Tibial nerve (tissue), 4 donors: ENCODE data around the gene NMBR. TPM values are rescaled to one million over a fixed set of nuclear protein-coding genes. Genes with fewer than 3 reads are reported as not detected.

Experiments
- DNase-seq, 2 donors: peaks; one replicate each; pipeline ENCODE4 v3.0.0-alpha.2; 2019; ENCODE audit warnings: low spot score in 2 of 2
- H3K27ac ChIP-seq, 4 donors: fragments of 200-600 bp; sonication (generic) in 3 of 4; one replicate each; pipeline ENCODE4 v1.5.1; 2017 to 2019; ENCODE audit warnings: mild to moderate bottlenecking in 1 of 4
- H3K27me3 ChIP-seq, 2 donors: fragments of 200-600 bp; sonication (generic) in 1 of 2; one replicate each; pipeline versions ENCODE4 v1.5.1 to v1.6.0; 2017 to 2019
- H3K36me3 ChIP-seq, 3 donors: fragments of 200-600 bp; sonication (generic); one replicate each; pipeline ENCODE4 v1.5.1; 2018 to 2019
- H3K4me1 ChIP-seq, 4 donors: fragments of 200-600 bp; sonication (generic) in 3 of 4; one replicate each; pipeline ENCODE4 v1.5.1; 2017 to 2019
- H3K4me3 ChIP-seq, 4 donors: fragments of 200-600 bp; sonication (generic) in 3 of 4; one replicate each; pipeline ENCODE4 v1.5.1; 2017 to 2019; ENCODE audit warnings: mild to moderate bottlenecking in 1 of 4, moderate library complexity in 1 of 4
- H3K9me3 ChIP-seq, 4 donors: fragments of 200-600 bp; sonication (generic) in 3 of 4; one replicate each; pipeline ENCODE4 v1.5.1; 2017 to 2019
- EP300 ChIP-seq, 2 donors: sonication (generic); formaldehyde crosslinking; IDR thresholded peaks; one replicate each; pipeline ENCODE4 v1.6.1; 2017; ENCODE audit warnings: antibody characterized with exemption in 2 of 2, mild to moderate bottlenecking in 1 of 2
- POLR2A ChIP-seq, 2 donors: fragments of 450-650 bp; IDR thresholded peaks; one replicate each; pipeline ENCODE4 v1.6.1; 2017; ENCODE audit warnings: antibody characterized with exemption in 2 of 2, mild to moderate bottlenecking in 2 of 2, moderate library complexity in 2 of 2
- WGBS, 2 donors: methylation state at CpG; one replicate each; pipeline ENCODE4 v1.1.5; 2018; 5-methylcytosine and 5-hydroxymethylcytosine counted together
- total RNA-seq, 4 donors: library from RNA; depleted of rRNA; stranded (reverse); fragments of >200 nt; gene quantifications; one replicate each; pipeline ENCODE4 v1.1.0, GENCODE V29; 2016
- TF ChIP-seq, protein P1 (sequence below), 5 experiments: fragments of 200-600 bp in 3 of 5; fragments of 450-650 bp in 2 of 5; sonication (generic) in 3 of 5; IDR thresholded peaks; one replicate each; pipeline ENCODE4 v1.5.1; 2016 to 2019; ENCODE audit warnings: antibody characterized with exemption in 5 of 5, mild to moderate bottlenecking in 3 of 5, moderate library complexity in 2 of 5

NMBR gene
- total RNA-seq, result 1 to 10 TPM in 1 of 4 donors, not detected in 3; 1.1 TPM

GRCh38 chr6:142146828-142147662 is at the start of gene NMBR, which contains the start of gene VTA1:
NMBR (minus strand) TSS chr6:142147122; CDS start chr6:142088658, 58,464 bp downstream.
VTA1 (plus strand) TSS chr6:142147263; CDS start chr6:142147288, 25 bp downstream.
- peak; percentile 91 to 97 for DNase-seq
- TF ChIP-seq, protein P1, sequence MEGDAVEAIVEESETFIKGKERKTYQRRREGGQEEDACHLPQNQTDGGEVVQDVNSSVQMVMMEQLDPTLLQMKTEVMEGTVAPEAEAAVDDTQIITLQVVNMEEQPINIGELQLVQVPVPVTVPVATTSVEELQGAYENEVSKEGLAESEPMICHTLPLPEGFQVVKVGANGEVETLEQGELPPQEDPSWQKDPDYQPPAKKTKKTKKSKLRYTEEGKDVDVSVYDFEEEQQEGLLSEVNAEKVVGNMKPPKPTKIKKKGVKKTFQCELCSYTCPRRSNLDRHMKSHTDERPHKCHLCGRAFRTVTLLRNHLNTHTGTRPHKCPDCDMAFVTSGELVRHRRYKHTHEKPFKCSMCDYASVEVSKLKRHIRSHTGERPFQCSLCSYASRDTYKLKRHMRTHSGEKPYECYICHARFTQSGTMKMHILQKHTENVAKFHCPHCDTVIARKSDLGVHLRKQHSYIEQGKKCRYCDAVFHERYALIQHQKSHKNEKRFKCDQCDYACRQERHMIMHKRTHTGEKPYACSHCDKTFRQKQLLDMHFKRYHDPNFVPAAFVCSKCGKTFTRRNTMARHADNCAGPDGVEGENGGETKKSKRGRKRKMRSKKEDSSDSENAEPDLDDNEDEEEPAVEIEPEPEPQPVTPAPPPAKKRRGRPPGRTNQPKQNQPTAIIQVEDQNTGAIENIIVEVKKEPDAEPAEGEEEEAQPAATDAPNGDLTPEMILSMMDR (IDR thresholded peaks at IDR 0.05), result peak; percentile 73 to 95 (median 89)
- peak; percentile 90 to 98 for TF ChIP-seq EP300 (IDR thresholded peaks at IDR 0.05)
- TF ChIP-seq POLR2A (IDR thresholded peaks at IDR 0.05), result peak in 1 of 2 donors; percentile 45
- WGBS, 2 donors, result 1% methylated on average over 38 of the region's 38 CpGs
- Histone ChIP-seq H3K27me3 (no peaks in the 10 kb centered on the region), H3K27ac (peak within 1 kb of the TSS; percentile 37 to 82 (median 74)), H3K36me3 (no peaks in the 10 kb centered on the region), H3K9me3 (no peaks in the 10 kb centered on the region), H3K4me3 (peak within 1 kb of the TSS; percentile 68 to 97 (median 86)), H3K4me1 (peaks cover 0 to 41% (median 20%) of the 10 kb centered on the region in 4 donors)

DNA sequence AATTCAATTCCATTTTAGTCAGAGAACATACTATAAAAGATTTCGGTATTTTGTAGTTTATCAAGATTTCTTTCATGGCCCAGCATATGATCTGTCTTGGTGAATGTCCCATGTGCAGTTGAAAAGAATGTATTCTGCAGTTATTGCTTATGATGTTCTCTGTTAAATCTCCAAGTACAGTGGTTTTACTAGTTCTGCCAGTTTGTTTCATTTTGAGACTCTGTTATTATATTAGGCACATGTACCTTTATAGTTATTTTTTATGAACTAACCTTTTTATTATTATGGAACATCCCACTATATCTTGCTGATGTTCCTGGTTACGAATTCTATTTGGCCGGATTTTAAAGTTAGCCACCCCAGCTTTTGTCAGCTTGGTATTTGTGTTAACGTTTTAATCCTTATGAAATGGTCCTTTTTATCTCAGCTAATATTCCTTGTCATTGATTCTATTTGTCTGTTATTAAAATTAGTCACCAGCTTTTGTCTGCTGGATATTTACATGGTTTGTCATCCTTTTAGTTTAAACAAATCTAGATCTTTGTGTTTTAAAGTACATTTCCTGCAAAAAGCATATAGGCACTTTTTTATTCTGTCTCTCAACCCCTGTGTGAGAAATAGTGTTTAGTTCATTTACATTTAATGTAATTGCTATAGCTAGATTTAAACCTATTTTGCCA is 49.1 kb upstream of the NMBR start:
- Histone ChIP-seq H3K27me3 (no peaks in the 10 kb centered on the region), H3K4me3 (no peak overlapping the region), H3K27ac (no peak overlapping the region), H3K9me3 (no peaks in the 10 kb centered on the region), H3K4me1 (peaks cover 0 to 8% (median 0%) of the 10 kb centered on the region in 4 donors), H3K36me3 (peaks cover 0 to 23% (median 0%) of the 10 kb centered on the region in 3 donors)
- no peak for DNase-seq
- no peak for TF ChIP-seq EP300 (IDR thresholded peaks at IDR 0.05)
- no peak for TF ChIP-seq POLR2A (IDR thresholded peaks at IDR 0.05)
- TF ChIP-seq, protein P1 (IDR thresholded peaks at IDR 0.05), result no peak
- 88 to 91% methylated on average over 4 of the region's 4 CpGs for WGBS, 2 donors

DNA sequence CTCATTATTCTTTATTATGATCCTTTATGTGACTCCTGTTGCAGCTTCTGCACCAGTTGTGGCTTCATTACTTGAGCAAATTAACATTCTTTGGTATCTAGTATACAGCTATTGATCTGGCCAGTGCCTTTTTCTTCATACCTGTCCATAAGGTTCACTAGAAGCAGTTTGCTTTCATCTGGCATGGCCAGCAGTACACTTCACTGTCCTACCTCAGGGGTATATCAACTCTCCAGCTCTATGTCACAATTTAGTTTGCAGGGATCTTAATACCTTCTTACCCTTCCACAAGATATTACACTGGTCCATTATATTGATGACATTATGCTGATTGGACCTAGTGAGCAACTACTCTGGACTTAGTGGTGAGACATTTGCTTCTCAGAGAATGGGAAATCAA is 46.7 kb upstream of the NMBR start:
- H3K36me3 ChIP-seq, result peaks cover 0 to 14% (median 0%) of the 10 kb centered on the region in 3 donors
- DNase-seq, result no peak
- H3K27ac ChIP-seq, result no peak overlapping the region
- no peak overlapping the region for H3K4me3 ChIP-seq
- no peaks in the 10 kb centered on the region for H3K9me3 ChIP-seq
- H3K4me1 ChIP-seq, result peaks cover 0 to 8% (median 0%) of the 10 kb centered on the region in 4 donors
- H3K27me3 ChIP-seq, result no peaks in the 10 kb centered on the region
- TF ChIP-seq, protein P1 (IDR thresholded peaks at IDR 0.05), result no peak
- TF ChIP-seq POLR2A (IDR thresholded peaks at IDR 0.05), result no peak
- TF ChIP-seq EP300 (IDR thresholded peaks at IDR 0.05), result no peak

DNA sequence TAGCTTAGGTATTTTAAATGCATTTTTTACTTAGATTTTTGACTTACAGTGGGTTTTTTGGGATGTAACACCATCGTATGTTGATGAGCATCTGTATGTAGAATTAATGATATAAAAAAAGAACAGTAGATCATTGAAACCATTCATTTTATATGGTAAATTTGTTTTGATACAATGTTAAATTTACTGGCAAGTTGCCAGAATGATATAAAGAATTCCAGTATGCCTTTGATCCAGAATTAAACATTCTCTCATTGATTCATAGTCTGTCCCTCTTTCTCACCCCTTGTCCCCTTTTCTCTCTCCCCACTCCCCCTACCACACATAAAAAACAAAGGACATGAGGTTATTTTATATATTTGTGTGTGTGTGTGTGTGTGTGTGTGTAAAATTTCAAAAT is 45.4 kb upstream of the NMBR start:
- Histone ChIP-seq H3K4me1 (peaks cover 0 to 10% (median 0%) of the 10 kb centered on the region in 4 donors), H3K9me3 (no peaks in the 10 kb centered on the region), H3K27me3 (no peaks in the 10 kb centered on the region), H3K27ac (no peak overlapping the region), H3K36me3 (peaks cover 0 to 10% (median 0%) of the 10 kb centered on the region in 3 donors), H3K4me3 (no peak overlapping the region)
- TF ChIP-seq EP300 (IDR thresholded peaks at IDR 0.05), result no peak
- TF ChIP-seq POLR2A (IDR thresholded peaks at IDR 0.05), result no peak
- TF ChIP-seq, protein P1 (IDR thresholded peaks at IDR 0.05), result no peak
- WGBS, 2 donors, result 69 to 71% methylated on average over 1 of the region's 1 CpG
- no peak for DNase-seq
